HuH-7.5 (cell line): ENCODE data around the gene THEM5.
A peak's percentile ranks its signal among the peaks of the same experiment; 100 is the strongest.

Source experiments
- DNase-seq: peaks from one replicate; pipeline ENCODE4 v3.0.0; 2011; ENCODE audit warnings: low spot score

The THEM5 gene

GRCh38 chr1:151839457-151840403 lies 13.8 kb downstream of the THEM5 start, which contains the start of gene C2CD4D:
Gene C2CD4D, minus strand, starts transcription at chr1:151839820. Its CDS starts 831 bp downstream, at chr1:151838989.
- peak; percentile 48 for DNase-seq

GRCh38 chr1:151839082-151839412 lies 14.5 kb downstream of the THEM5 start:
- DNase-seq, result no peak

GRCh38 chr1:151838222-151839081 lies 15.1 kb downstream of the THEM5 start:
- peak; percentile 82 for DNase-seq

GRCh38 chr1:151837884-151838221 lies 15.7 kb downstream of the THEM5 start:
- no peak for DNase-seq

GRCh38 chr1:151837197-151837596 lies 16.3 kb downstream of the THEM5 start:
- DNase-seq, result no peak

GRCh38 chr1:151835596-151835995 lies 17.9 kb downstream of the THEM5 start:
- DNase-seq, result no peak

- DNase-seq, result no peak
Observed at GRCh38 chr1:151834239-151834638, 19.3 kb downstream of the THEM5 start.

GRCh38 chr1:151833172-151833900 lies 20.2 kb downstream of the THEM5 start:
- DNase-seq, result no peak

GRCh38 chr1:151832318-151832980 lies 21.1 kb downstream of the THEM5 start:
- DNase-seq, result no peak

- no peak for DNase-seq
Observed at GRCh38 chr1:151831605-151832004, 21.9 kb downstream of the THEM5 start, which contains the start of gene RORC. Gene RORC, minus strand, starts transcription at chr1:151831802. Its CDS starts 38 bp downstream, at chr1:151831764.

- no peak for DNase-seq
Observed at GRCh38 chr1:151831256-151831591, 22.3 kb downstream of the THEM5 start.

- no peak for DNase-seq
Observed at GRCh38 chr1:151830055-151830454, 23.5 kb downstream of the THEM5 start.

- DNase-seq, result no peak
Observed at GRCh38 chr1:151829352-151830046, 24.0 kb downstream of the THEM5 start.

GRCh38 chr1:151828921-151829320 lies 24.6 kb downstream of the THEM5 start:
- DNase-seq, result no peak

GRCh38 chr1:151827853-151828252 lies 25.7 kb downstream of the THEM5 start:
- no peak for DNase-seq

GRCh38 chr1:151825751-151826660 lies 27.5 kb downstream of the THEM5 start:
- DNase-seq, result no peak

- no peak for DNase-seq
Observed at GRCh38 chr1:151825204-151825603, 28.3 kb downstream of the THEM5 start.

GRCh38 chr1:151823175-151823574 lies 30.3 kb downstream of the THEM5 start:
- DNase-seq, result no peak

- no peak for DNase-seq
Observed at GRCh38 chr1:151822404-151822803, 31.1 kb downstream of the THEM5 start.

GRCh38 chr1:151820940-151821339 lies 32.6 kb downstream of the THEM5 start:
- DNase-seq, result no peak
